Measurements from ENCODE around the gene GPN3. TPM values are rescaled to one million over a fixed set of nuclear protein-coding genes. Genes with fewer than 3 reads are reported as not detected.
A peak's percentile ranks its signal among the peaks of the same experiment; 100 is the strongest.

The GPN3 gene
- total RNA-seq, 5 donors from 2014 or later (not counting 1 experiment from before 2014, with no cell fraction given) = 6.3 to 19.1 (median 13.4) TPM

DNA sequence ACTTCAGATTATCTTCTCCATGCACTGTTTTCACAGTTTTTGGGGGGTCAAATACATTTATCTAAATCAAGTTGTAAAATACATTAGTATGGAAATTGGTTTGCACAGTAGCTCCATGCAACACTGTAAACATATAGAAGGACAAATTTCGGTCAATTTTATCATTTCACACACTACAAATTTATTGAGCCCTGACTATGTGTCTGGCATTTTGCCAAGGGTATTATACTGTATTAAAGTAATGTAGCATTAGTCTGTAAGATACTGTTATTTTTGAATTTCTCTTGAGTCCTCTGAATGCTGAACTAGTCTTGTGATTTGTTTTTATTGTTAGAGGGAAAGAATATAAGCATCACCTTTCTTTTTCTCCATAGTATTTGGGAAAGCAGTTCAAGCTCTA, 35.4 kb upstream of the GPN3 start:
- H3K4me1 Mint-ChIP-seq = peaks cover 37 to 40% (median 38%) of the 10 kb centered on the region in 3 donors
- POLR2A ChIA-PET = interaction anchor here in 1 of 2 donors (0.5 to 0.6 kb wide), 2 partner anchors 49 to 964 kb away, joined by 7 to 12 read pairs; no protein-coding TSS in a partner anchor

GRCh38 chr12:110501752-110502738, 34.0 kb upstream of the GPN3 start, which contains the start of the genes RAD9B and VPS29:
TSS of gene RAD9B (plus strand) at chr12:110502331. CDS start at chr12:110502338, 7 bp downstream.
TSS of gene VPS29 (minus strand) at chr12:110502111. CDS start at chr12:110502051, 60 bp downstream.
- DNase-seq (peak; percentile 96 to 100 (median 99)), ATAC-seq (replicated peaks in 1 of 4) (peak; percentile 93 to 96 (median 95))
- no peaks in the 10 kb centered on the region for H3K27me3 Mint-ChIP-seq
- H3K9me3 Mint-ChIP-seq = no peaks in the 10 kb centered on the region
- no peaks in the 10 kb centered on the region for H3K27me3 ChIP-seq (replicated peaks in 1 of 2; ENCODE audit: control insufficient read depth in 2 of 2, extremely low read depth in 1 of 2, insufficient read depth in 2 of 2, low read length in 1 of 2)
- H3K4me1 ChIP-seq (ENCODE audit: control insufficient read depth in 1 of 2, extremely low read depth in 1 of 2, insufficient read depth in 2 of 2, low read length in 2 of 2) = peaks cover 20% of the 10 kb centered on the region in 2 experiments
- peak within 1 kb of the TSS; percentile 74 to 88 for H3K4me3 ChIP-seq (ENCODE audit: control insufficient read depth in 1 of 2, extremely low read depth in 1 of 2, low read length in 1 of 2)
- peaks cover 38 to 45% (median 41%) of the 10 kb centered on the region in 3 donors for H3K4me1 Mint-ChIP-seq
- ChIA-PET POLR2A (interaction anchor here (0.5 to 0.9 kb wide), 5 partner anchors 13 to 92 kb away, joined by 3 to 7 read pairs (median 4); partner anchors contain the start of gene ARPC3 (in 1 of the 2)), CTCF (interaction anchor here (0.5 to 5.3 kb wide), 10 partner anchors 11 to 424 kb away, joined by 3 to 30 read pairs (median 4); partner anchors contain the start of genes ARPC3 (in 1 of the 2), FAM216A (in 1 of the 2) and GPN3 (in 1 of the 2))
- peak within 1 kb of the TSS; percentile 98 for H3K27ac Mint-ChIP-seq
- peaks cover 7% of the 10 kb centered on the region for H3K36me3 Mint-ChIP-seq
- H3K9me3 ChIP-seq = no peaks in the 10 kb centered on the region
- H3K36me3 ChIP-seq (ENCODE audit: control insufficient read depth in 2 of 2, extremely low read depth in 1 of 2, insufficient read depth in 1 of 2, low read length in 1 of 2) = no peaks in the 10 kb centered on the region
- peak within 1 kb of the TSS; percentile 86 for H3K27ac ChIP-seq (ENCODE audit: low read length)
- peak within 1 kb of the TSS; percentile 90 to 99 (median 97) for H3K4me3 Mint-ChIP-seq
- whole genome bisulfite sequencing (ENCODE audit: insufficient coverage) = 0% methylated on average over 42 of the region's 61 CpGs

More for the DNA sequence above, 35.4 kb upstream of the GPN3 start:
- CTCF ChIA-PET = interaction anchor here in 1 of 2 donors (0.6 to 1.9 kb wide), 3 partner anchors 53 to 99 kb away, joined by 4 to 8 read pairs (median 4); partner anchors contain the start of gene ARPC3
- ATAC-seq (replicated peaks in 1 of 4) (no peak), DNase-seq (no peak)
- Histone ChIP-seq H3K4me3 (ENCODE audit: control insufficient read depth in 1 of 2, extremely low read depth in 1 of 2, low read length in 1 of 2) (no peak overlapping the region), H3K27ac (ENCODE audit: low read length) (no peak overlapping the region), H3K27me3 (replicated peaks in 1 of 2; ENCODE audit: control insufficient read depth in 2 of 2, extremely low read depth in 1 of 2, insufficient read depth in 2 of 2, low read length in 1 of 2) (no peaks in the 10 kb centered on the region), H3K9me3 (no peaks in the 10 kb centered on the region), H3K36me3 (ENCODE audit: control insufficient read depth in 2 of 2, extremely low read depth in 1 of 2, insufficient read depth in 1 of 2, low read length in 1 of 2) (no peaks in the 10 kb centered on the region), H3K4me1 (ENCODE audit: control insufficient read depth in 1 of 2, extremely low read depth in 1 of 2, insufficient read depth in 2 of 2, low read length in 2 of 2) (peaks cover 19 to 20% of the 10 kb centered on the region in 2 experiments)
- Mint-ChIP-seq H3K4me3 (peak overlapping the region in 1 of 3 donors; percentile 9), H3K27ac (peak overlapping the region in 1 of 2 donors; percentile 58), H3K27me3 (no peaks in the 10 kb centered on the region), H3K36me3 (peaks cover 7% of the 10 kb centered on the region), H3K9me3 (no peaks in the 10 kb centered on the region)
- WGBS (ENCODE audit: insufficient coverage) = no CpG with 5 or more reads among the region's 1 CpG

DNA sequence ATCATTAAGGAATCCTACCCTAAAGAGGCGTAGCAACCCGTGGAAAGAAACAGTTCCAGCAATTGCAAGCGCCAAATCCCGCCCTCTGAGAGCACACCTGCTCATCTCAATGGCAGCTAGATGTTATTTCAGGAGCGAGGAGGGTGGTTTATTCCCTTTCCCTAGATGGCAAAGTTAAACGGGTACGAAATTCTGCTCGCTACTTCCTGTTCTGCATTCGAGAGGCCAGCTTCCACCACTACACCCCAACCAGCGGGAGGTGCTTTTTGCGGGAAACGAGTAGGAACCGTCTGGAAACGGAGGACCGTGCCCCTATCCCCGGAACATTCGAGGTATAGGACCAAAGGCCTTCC, 33.3 kb upstream of the GPN3 start:
- Mint-ChIP-seq H3K36me3 (peaks cover 7% of the 10 kb centered on the region), H3K4me3 (peak overlapping the region; percentile 90 to 99 (median 97)), H3K27ac (peak overlapping the region; percentile 98), H3K27me3 (no peaks in the 10 kb centered on the region), H3K9me3 (no peaks in the 10 kb centered on the region), H3K4me1 (peaks cover 38 to 45% (median 41%) of the 10 kb centered on the region in 3 donors)
- Histone ChIP-seq H3K4me3 (ENCODE audit: control insufficient read depth in 1 of 2, extremely low read depth in 1 of 2, low read length in 1 of 2) (peak overlapping the region; percentile 74 to 88), H3K4me1 (ENCODE audit: control insufficient read depth in 1 of 2, extremely low read depth in 1 of 2, insufficient read depth in 2 of 2, low read length in 2 of 2) (peaks cover 20% of the 10 kb centered on the region in 2 experiments), H3K9me3 (no peaks in the 10 kb centered on the region), H3K36me3 (ENCODE audit: control insufficient read depth in 2 of 2, extremely low read depth in 1 of 2, insufficient read depth in 1 of 2, low read length in 1 of 2) (no peaks in the 10 kb centered on the region), H3K27ac (ENCODE audit: low read length) (peak overlapping the region; percentile 77), H3K27me3 (replicated peaks in 1 of 2; ENCODE audit: control insufficient read depth in 2 of 2, extremely low read depth in 1 of 2, insufficient read depth in 2 of 2, low read length in 1 of 2) (no peaks in the 10 kb centered on the region)
- POLR2A ChIA-PET = interaction anchor here in 1 of 2 donors (0.9 kb wide), 1 partner anchor 37 kb away, joined by 3 read pairs; no protein-coding TSS in a partner anchor
- ATAC-seq (replicated peaks in 1 of 4) = peak; percentile 5 to 18 (median 8)
- 0% methylated on average over 8 of the region's 17 CpGs for WGBS (ENCODE audit: insufficient coverage)
- DNase-seq = peak in 9 of 35 experiments; percentile 1 to 50 (median 9)
- CTCF ChIA-PET = interaction anchor here in 1 of 2 donors (0.7 to 5.3 kb wide), 6 partner anchors 12 to 104 kb away, joined by 3 to 30 read pairs (median 4); partner anchors contain the start of genes ARPC3, FAM216A and GPN3

GRCh38 chr12:110498984-110499706, 31.1 kb upstream of the GPN3 start:
- Histone ChIP-seq H3K4me3 (ENCODE audit: control insufficient read depth in 1 of 2, extremely low read depth in 1 of 2, low read length in 1 of 2) (no peak overlapping the region), H3K9me3 (no peaks in the 10 kb centered on the region), H3K4me1 (ENCODE audit: control insufficient read depth in 1 of 2, extremely low read depth in 1 of 2, insufficient read depth in 2 of 2, low read length in 2 of 2) (peaks cover 20% of the 10 kb centered on the region in 2 experiments), H3K27ac (ENCODE audit: low read length) (peak overlapping the region; percentile 14), H3K27me3 (replicated peaks in 1 of 2; ENCODE audit: control insufficient read depth in 2 of 2, extremely low read depth in 1 of 2, insufficient read depth in 2 of 2, low read length in 1 of 2) (no peaks in the 10 kb centered on the region), H3K36me3 (ENCODE audit: control insufficient read depth in 2 of 2, extremely low read depth in 1 of 2, insufficient read depth in 1 of 2, low read length in 1 of 2) (peaks cover 0 to 16% of the 10 kb centered on the region in 2 donors)
- Mint-ChIP-seq H3K36me3 (peaks cover 18% of the 10 kb centered on the region), H3K27ac (peak overlapping the region; percentile 22 to 46), H3K9me3 (no peaks in the 10 kb centered on the region), H3K4me1 (peaks cover 38 to 47% (median 45%) of the 10 kb centered on the region in 3 donors), H3K4me3 (peak overlapping the region; percentile 2 to 57 (median 55)), H3K27me3 (no peaks in the 10 kb centered on the region)
- POLR2A ChIA-PET = interaction anchor here in 1 of 2 donors (0.6 to 0.7 kb wide), 2 partner anchors 49 to 293 kb away, joined by 4 read pairs; partner anchors contain the start of gene ARPC3
- CTCF ChIA-PET = interaction anchor here in 1 of 2 donors (0.6 to 5.3 kb wide), 4 partner anchors 14 to 49 kb away, joined by 3 to 30 read pairs (median 3); partner anchors contain the start of genes ARPC3, FAM216A and GPN3
- ATAC-seq (replicated peaks in 1 of 4) = no peak
- no CpG with 5 or more reads among the region's 4 CpGs for WGBS (ENCODE audit: insufficient coverage)
- no peak for DNase-seq

GRCh38 chr12:110475426-110475825, 7.4 kb upstream of the GPN3 start:
- no CpG with 5 or more reads among the region's 7 CpGs for WGBS (ENCODE audit: insufficient coverage)
- DNase-seq = no peak
- Histone ChIP-seq H3K9me3 (no peaks in the 10 kb centered on the region), H3K4me1 (ENCODE audit: control insufficient read depth in 1 of 2, extremely low read depth in 1 of 2, insufficient read depth in 2 of 2, low read length in 2 of 2) (no peaks in the 10 kb centered on the region), H3K27ac (ENCODE audit: low read length) (no peak overlapping the region), H3K4me3 (ENCODE audit: control insufficient read depth in 1 of 2, extremely low read depth in 1 of 2, low read length in 1 of 2) (no peak overlapping the region), H3K27me3 (replicated peaks in 1 of 2; ENCODE audit: control insufficient read depth in 2 of 2, extremely low read depth in 1 of 2, insufficient read depth in 2 of 2, low read length in 1 of 2) (no peaks in the 10 kb centered on the region), H3K36me3 (ENCODE audit: control insufficient read depth in 2 of 2, extremely low read depth in 1 of 2, insufficient read depth in 1 of 2, low read length in 1 of 2) (peaks cover 0 to 6% of the 10 kb centered on the region in 2 donors)
- H3K27ac Mint-ChIP-seq = no peak overlapping the region
- H3K27me3 Mint-ChIP-seq = no peaks in the 10 kb centered on the region
- no peaks in the 10 kb centered on the region for H3K9me3 Mint-ChIP-seq
- CTCF ChIA-PET = no interaction called here
- ATAC-seq (replicated peaks in 1 of 4) = no peak
- POLR2A ChIA-PET = interaction anchor here (0.6 to 0.7 kb wide), 2 partner anchors 75 to 471 kb away, joined by 3 to 5 read pairs; no protein-coding TSS in a partner anchor
- peaks cover 3 to 6% (median 6%) of the 10 kb centered on the region in 3 donors for H3K4me1 Mint-ChIP-seq
- H3K36me3 Mint-ChIP-seq = no peaks in the 10 kb centered on the region
- no peak overlapping the region for H3K4me3 Mint-ChIP-seq

Data from T-cell (primary cell).